ENCODE measurements around the gene PLXNA4. TPM values are rescaled to one million over a fixed set of nuclear protein-coding genes. Genes with fewer than 3 reads are reported as not detected.

The PLXNA4 gene
- total and polyA plus RNA-seq, 2 donors from 2014 or later, result 0.17 to 3.5 TPM

GRCh38 chr7:132083126-132083525 is 493.1 kb downstream of the PLXNA4 start:
- no peak overlapping the region for H3K27ac ChIP-seq (ENCODE audit: low read depth in 2 of 2, low read length in 2 of 2)
- H3K4me3 ChIP-seq (ENCODE audit: low read length in 3 of 3), result no peak overlapping the region
- H3K27me3 ChIP-seq (ENCODE audit: control insufficient read depth, insufficient read depth, low read length), result no peaks in the 10 kb centered on the region
- intact Hi-C loops (cut with DNase I), result no loop called here
- no peaks in the 10 kb centered on the region for H3K4me1 ChIP-seq (ENCODE audit: control insufficient read depth in 2 of 3, insufficient read depth in 2 of 3, low read depth in 1 of 3, low read length in 3 of 3)
- no peak for FAIRE-seq
- DNase-seq, result no peak
- no peak overlapping the region for H3K9ac ChIP-seq (ENCODE audit: low read length in 3 of 3)
- TF ChIP-seq, protein P1, sequence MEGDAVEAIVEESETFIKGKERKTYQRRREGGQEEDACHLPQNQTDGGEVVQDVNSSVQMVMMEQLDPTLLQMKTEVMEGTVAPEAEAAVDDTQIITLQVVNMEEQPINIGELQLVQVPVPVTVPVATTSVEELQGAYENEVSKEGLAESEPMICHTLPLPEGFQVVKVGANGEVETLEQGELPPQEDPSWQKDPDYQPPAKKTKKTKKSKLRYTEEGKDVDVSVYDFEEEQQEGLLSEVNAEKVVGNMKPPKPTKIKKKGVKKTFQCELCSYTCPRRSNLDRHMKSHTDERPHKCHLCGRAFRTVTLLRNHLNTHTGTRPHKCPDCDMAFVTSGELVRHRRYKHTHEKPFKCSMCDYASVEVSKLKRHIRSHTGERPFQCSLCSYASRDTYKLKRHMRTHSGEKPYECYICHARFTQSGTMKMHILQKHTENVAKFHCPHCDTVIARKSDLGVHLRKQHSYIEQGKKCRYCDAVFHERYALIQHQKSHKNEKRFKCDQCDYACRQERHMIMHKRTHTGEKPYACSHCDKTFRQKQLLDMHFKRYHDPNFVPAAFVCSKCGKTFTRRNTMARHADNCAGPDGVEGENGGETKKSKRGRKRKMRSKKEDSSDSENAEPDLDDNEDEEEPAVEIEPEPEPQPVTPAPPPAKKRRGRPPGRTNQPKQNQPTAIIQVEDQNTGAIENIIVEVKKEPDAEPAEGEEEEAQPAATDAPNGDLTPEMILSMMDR (IDR thresholded peaks at IDR 0.05; ENCODE audit: borderline replicate concordance, extremely low read depth, insufficient read depth), result no peak
- H3K9me3 ChIP-seq (ENCODE audit: control insufficient read depth in 2 of 3, insufficient read depth in 1 of 3, low read length in 3 of 3), result no peaks in the 10 kb centered on the region
- no peaks in the 10 kb centered on the region for H3K36me3 ChIP-seq (ENCODE audit: control insufficient read depth in 2 of 3, insufficient read depth in 3 of 3, low read length in 3 of 3)

DNA sequence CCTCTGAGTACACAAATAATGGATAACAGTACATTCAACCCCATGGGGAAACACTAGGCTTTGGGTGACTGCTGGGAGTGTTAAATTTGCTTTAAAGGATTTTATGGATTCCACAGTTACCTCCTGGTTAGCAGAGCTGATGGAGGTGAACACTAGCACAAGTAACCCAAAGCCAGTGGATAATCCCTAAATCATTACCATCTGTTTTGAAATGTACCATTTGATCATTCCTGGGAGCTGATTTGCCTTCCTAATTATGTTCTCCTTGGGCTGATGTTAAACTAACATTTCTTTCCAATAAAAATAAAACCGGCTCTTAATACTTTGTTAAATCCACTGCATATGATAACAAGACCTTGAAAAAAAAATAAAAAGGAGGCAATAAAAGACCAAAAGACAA is 493.9 kb downstream of the PLXNA4 start:
- TF ChIP-seq, protein P1 (IDR thresholded peaks at IDR 0.05; ENCODE audit: borderline replicate concordance, extremely low read depth, insufficient read depth), result no peak
- Histone ChIP-seq H3K9ac (ENCODE audit: low read length in 3 of 3) (no peak overlapping the region), H3K4me3 (ENCODE audit: low read length in 3 of 3) (no peak overlapping the region), H3K9me3 (ENCODE audit: control insufficient read depth in 2 of 3, insufficient read depth in 1 of 3, low read length in 3 of 3) (no peaks in the 10 kb centered on the region), H3K27me3 (ENCODE audit: control insufficient read depth, insufficient read depth, low read length) (no peaks in the 10 kb centered on the region), H3K36me3 (ENCODE audit: control insufficient read depth in 2 of 3, insufficient read depth in 3 of 3, low read length in 3 of 3) (no peaks in the 10 kb centered on the region), H3K4me1 (ENCODE audit: control insufficient read depth in 2 of 3, insufficient read depth in 2 of 3, low read depth in 1 of 3, low read length in 3 of 3) (no peaks in the 10 kb centered on the region), H3K27ac (ENCODE audit: low read depth in 2 of 2, low read length in 2 of 2) (no peak overlapping the region)
- FAIRE-seq (no peak), DNase-seq (no peak)
- intact Hi-C loops (cut with DNase I), result no loop called here

DNA sequence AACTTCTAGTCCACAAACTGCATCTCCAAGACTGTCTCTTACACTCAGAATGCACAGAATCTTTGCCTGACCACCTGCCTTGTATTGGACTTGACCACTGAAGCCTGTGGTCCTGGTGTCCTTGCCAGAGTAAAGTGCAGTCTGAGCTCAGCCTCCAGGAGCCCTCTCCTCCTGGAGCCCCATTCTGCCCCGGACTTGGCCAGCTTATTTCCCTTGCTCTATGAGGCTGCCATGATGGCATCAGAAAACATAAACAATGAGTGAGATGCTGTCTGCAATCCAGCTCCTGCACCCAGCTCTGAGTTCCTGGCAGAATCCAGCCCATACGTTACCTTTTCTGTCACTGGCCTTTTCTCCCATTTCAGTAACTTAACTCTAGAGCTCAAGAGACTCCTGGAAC is 494.6 kb downstream of the PLXNA4 start:
- no peaks in the 10 kb centered on the region for H3K36me3 ChIP-seq (ENCODE audit: control insufficient read depth in 2 of 3, insufficient read depth in 3 of 3, low read length in 3 of 3)
- H3K27me3 ChIP-seq (ENCODE audit: control insufficient read depth, insufficient read depth, low read length), result no peaks in the 10 kb centered on the region
- H3K4me1 ChIP-seq (ENCODE audit: control insufficient read depth in 2 of 3, insufficient read depth in 2 of 3, low read depth in 1 of 3, low read length in 3 of 3), result no peaks in the 10 kb centered on the region
- TF ChIP-seq, protein P1 (IDR thresholded peaks at IDR 0.05; ENCODE audit: borderline replicate concordance, extremely low read depth, insufficient read depth), result no peak
- no peak overlapping the region for H3K4me3 ChIP-seq (ENCODE audit: low read length in 3 of 3)
- FAIRE-seq (no peak), DNase-seq (no peak)
- intact Hi-C loops (cut with DNase I), result no loop called here
- no peaks in the 10 kb centered on the region for H3K9me3 ChIP-seq (ENCODE audit: control insufficient read depth in 2 of 3, insufficient read depth in 1 of 3, low read length in 3 of 3)
- H3K9ac ChIP-seq (ENCODE audit: low read length in 3 of 3), result no peak overlapping the region
- no peak overlapping the region for H3K27ac ChIP-seq (ENCODE audit: low read depth in 2 of 2, low read length in 2 of 2)

DNA sequence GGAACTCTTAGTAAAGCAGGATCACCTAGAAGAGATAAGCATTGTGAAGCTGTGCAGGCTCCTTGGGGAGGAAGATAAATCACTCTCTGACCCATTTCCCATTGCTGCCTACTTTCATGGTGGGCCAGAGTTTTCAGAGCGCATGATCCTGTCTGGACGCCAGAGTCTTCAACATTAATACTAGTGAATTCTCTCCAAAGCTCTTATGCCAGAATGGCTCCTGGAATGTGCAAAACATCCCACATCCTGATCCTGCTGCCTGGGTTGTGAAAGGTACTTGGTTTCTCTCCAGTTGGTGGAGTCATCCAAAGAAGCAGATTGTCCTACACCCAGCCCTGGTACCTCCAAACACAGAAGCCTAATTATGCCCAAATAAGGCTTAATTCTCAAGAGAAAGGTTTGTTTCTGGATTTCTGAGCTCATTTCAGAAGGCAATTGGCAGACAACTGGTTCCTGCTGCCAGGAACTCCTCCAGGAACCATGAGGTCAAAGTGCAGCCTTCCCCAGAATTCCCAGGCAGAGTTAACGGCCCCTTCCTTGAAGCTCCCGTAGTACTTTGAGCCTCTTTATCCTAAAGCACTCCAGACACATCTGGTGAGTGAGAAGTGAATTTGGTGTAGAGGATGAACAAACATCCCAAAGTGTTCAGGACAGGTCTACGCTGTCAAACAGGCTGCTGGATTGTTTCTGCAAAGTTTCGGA is 495.2 kb downstream of the PLXNA4 start:
- Histone ChIP-seq H3K27ac (ENCODE audit: low read depth in 2 of 2, low read length in 2 of 2) (no peak overlapping the region), H3K9ac (ENCODE audit: low read length in 3 of 3) (no peak overlapping the region), H3K9me3 (ENCODE audit: control insufficient read depth in 2 of 3, insufficient read depth in 1 of 3, low read length in 3 of 3) (no peaks in the 10 kb centered on the region), H3K36me3 (ENCODE audit: control insufficient read depth in 2 of 3, insufficient read depth in 3 of 3, low read length in 3 of 3) (no peaks in the 10 kb centered on the region), H3K4me1 (ENCODE audit: control insufficient read depth in 2 of 3, insufficient read depth in 2 of 3, low read depth in 1 of 3, low read length in 3 of 3) (no peaks in the 10 kb centered on the region), H3K4me3 (ENCODE audit: low read length in 3 of 3) (no peak overlapping the region), H3K27me3 (ENCODE audit: control insufficient read depth, insufficient read depth, low read length) (no peaks in the 10 kb centered on the region)
- DNase-seq (no peak), FAIRE-seq (no peak)
- intact Hi-C loops (cut with DNase I), result no loop called here
- TF ChIP-seq, protein P1 (IDR thresholded peaks at IDR 0.05; ENCODE audit: borderline replicate concordance, extremely low read depth, insufficient read depth), result no peak
